Astrocyte of the cerebellum (primary cell): Measurements from ENCODE around the gene SUSD2.

Experiments
- DNase-seq: peaks from one replicate; pipeline ENCODE4 v3.0.0-alpha.2; 2011; ENCODE audit warnings: low read depth
- H3K4me3 ChIP-seq: 2 replicates; pipeline ENCODE4 v1.5.1; 2011; ENCODE audit warnings: mild to moderate bottlenecking, low read depth, low read length, moderate library complexity
- CTCF ChIP-seq: IDR thresholded peaks from 2 replicates; pipeline ENCODE4 v1.5.1; 2012; ENCODE audit warnings: low read length, low read depth, moderate library complexity, mild to moderate bottlenecking; ENCODE audit errors: missing control alignments
- in situ Hi-C: cut with HindIII; loops from 2 replicates; pipeline ENCODE4 v1.10.0; 2017; ENCODE audit warnings: low sequenced_read_pairs

Gene SUSD2

GRCh38 chr22:24149198-24149590 lies 32.1 kb upstream of the SUSD2 start:
- in situ Hi-C loops: loop anchor here (10.0 kb wide), 1 partner anchor 56 kb away; no protein-coding TSS in a partner anchor
- no peak overlapping the region for H3K4me3 ChIP-seq
- DNase-seq: no peak
- no peak for TF ChIP-seq CTCF

- in situ Hi-C loops: no loop called here
- no peak for TF ChIP-seq CTCF
- no peak for DNase-seq
- H3K4me3 ChIP-seq: no peak overlapping the region
These were observed 27.9 kb upstream of the SUSD2 start for GRCh38 chr22:24153353-24153752.

- no peak for DNase-seq
- H3K4me3 ChIP-seq: no peak overlapping the region
- in situ Hi-C loops: no loop called here
- no peak for TF ChIP-seq CTCF
These were observed 27.3 kb upstream of the SUSD2 start for GRCh38 chr22:24153959-24154358.

GRCh38 chr22:24154826-24155225 lies 26.5 kb upstream of the SUSD2 start:
- TF ChIP-seq CTCF: no peak
- in situ Hi-C loops: no loop called here
- H3K4me3 ChIP-seq: no peak overlapping the region
- DNase-seq: no peak

- peak; percentile 32 for TF ChIP-seq CTCF
- H3K4me3 ChIP-seq: peak overlapping the region; percentile 63
- DNase-seq: no peak
- in situ Hi-C loops: no loop called here
These were observed 25.6 kb upstream of the SUSD2 start for GRCh38 chr22:24155627-24156140.

GRCh38 chr22:24156141-24156912 lies 25.0 kb upstream of the SUSD2 start:
- H3K4me3 ChIP-seq: peak overlapping the region; percentile 63
- no peak for DNase-seq
- TF ChIP-seq CTCF: no peak
- in situ Hi-C loops: no loop called here
